Measurements from ENCODE around the gene PCIF1. TPM values are rescaled to one million over a fixed set of nuclear protein-coding genes. Genes with fewer than 3 reads are reported as not detected.

The PCIF1 gene
- total RNA-seq, 1 experiment from 2014 or later, result 26.8 TPM

DNA sequence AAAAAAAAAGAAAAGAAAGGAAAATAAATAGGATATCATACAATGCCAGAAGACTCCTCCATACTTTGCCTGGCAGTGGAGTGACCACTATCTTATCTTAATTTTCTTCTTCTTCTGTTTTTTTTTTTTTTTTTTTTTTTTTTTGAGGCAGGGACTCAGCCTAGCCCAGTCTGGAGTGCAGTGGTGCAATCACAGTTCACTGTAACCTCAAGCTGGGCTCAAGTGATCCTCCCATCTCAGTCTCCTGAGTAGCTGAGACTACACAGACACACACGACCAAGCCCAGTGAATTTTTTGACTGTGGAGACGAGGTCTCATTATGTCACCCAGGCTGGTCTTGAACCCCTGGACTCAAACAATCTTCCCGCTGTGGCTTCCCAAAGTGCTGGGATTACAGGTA is 57.1 kb downstream of the PCIF1 start:
- no peaks in the 10 kb centered on the region for H3K36me3 Mint-ChIP-seq (ENCODE audit: insufficient read depth in 1 of 3, low read depth in 3 of 3)
- H2BK120ac ChIP-seq (ENCODE audit: low read depth, low read length, poor library complexity, severe bottlenecking), result no peak overlapping the region
- no peak overlapping the region for H2AFZ ChIP-seq (ENCODE audit: low read length)
- H3K4me1 Mint-ChIP-seq, result peaks cover 18 to 19% of the 10 kb centered on the region in 2 experiments
- TF ChIP-seq, protein P1, sequence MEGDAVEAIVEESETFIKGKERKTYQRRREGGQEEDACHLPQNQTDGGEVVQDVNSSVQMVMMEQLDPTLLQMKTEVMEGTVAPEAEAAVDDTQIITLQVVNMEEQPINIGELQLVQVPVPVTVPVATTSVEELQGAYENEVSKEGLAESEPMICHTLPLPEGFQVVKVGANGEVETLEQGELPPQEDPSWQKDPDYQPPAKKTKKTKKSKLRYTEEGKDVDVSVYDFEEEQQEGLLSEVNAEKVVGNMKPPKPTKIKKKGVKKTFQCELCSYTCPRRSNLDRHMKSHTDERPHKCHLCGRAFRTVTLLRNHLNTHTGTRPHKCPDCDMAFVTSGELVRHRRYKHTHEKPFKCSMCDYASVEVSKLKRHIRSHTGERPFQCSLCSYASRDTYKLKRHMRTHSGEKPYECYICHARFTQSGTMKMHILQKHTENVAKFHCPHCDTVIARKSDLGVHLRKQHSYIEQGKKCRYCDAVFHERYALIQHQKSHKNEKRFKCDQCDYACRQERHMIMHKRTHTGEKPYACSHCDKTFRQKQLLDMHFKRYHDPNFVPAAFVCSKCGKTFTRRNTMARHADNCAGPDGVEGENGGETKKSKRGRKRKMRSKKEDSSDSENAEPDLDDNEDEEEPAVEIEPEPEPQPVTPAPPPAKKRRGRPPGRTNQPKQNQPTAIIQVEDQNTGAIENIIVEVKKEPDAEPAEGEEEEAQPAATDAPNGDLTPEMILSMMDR (conservative IDR thresholded peaks at IDR 0.05), result no peak
- H3K79me1 ChIP-seq (ENCODE audit: insufficient read depth, low read depth, low read length, poor library complexity, severe bottlenecking), result no peaks in the 10 kb centered on the region
- H4K91ac ChIP-seq (ENCODE audit: insufficient read length, low read depth, low read length), result no peak overlapping the region
- H3K14ac ChIP-seq (ENCODE audit: insufficient read depth, low read length), result no peak overlapping the region
- no peak overlapping the region for H3T11ph ChIP-seq (ENCODE audit: low read length)
- no peak overlapping the region for H2BK15ac ChIP-seq (ENCODE audit: low read depth, low read length)
- H2BK12ac ChIP-seq (ENCODE audit: insufficient read length, low read depth, low read length), result no peak overlapping the region
- no peak overlapping the region for H4K5ac ChIP-seq (ENCODE audit: insufficient read length, low read depth, low read length)
- H3K23me2 ChIP-seq (ENCODE audit: insufficient read length, low read depth, low read length, poor library complexity, severe bottlenecking), result no peaks in the 10 kb centered on the region
- H3K4me1 ChIP-seq (ENCODE audit: insufficient read depth, low read length), result no peaks in the 10 kb centered on the region
- no peaks in the 10 kb centered on the region; the same call in 1 of the 2 replicates for H3K27me3 Mint-ChIP-seq (ENCODE audit: low read depth)
- no peak overlapping the region for H3K56ac ChIP-seq (ENCODE audit: insufficient read length, low read depth, low read length)
- no peaks in the 10 kb centered on the region for H3K9me3 Mint-ChIP-seq
- H3K27ac ChIP-seq (ENCODE audit: insufficient read length, low read depth, low read length), result no peak overlapping the region
- no peak overlapping the region for H2BK5ac ChIP-seq (ENCODE audit: insufficient read length, low read length)
- H3K23ac ChIP-seq (ENCODE audit: insufficient read length, low read depth, low read length), result no peak overlapping the region
- no peak overlapping the region for H3K4ac ChIP-seq (ENCODE audit: low read depth, low read length)
- H3K4me3 Mint-ChIP-seq, result no peak overlapping the region
- no peak overlapping the region for H3K27ac Mint-ChIP-seq
- H2AK5ac ChIP-seq (ENCODE audit: insufficient read length, low read length), result no peak overlapping the region
- no peaks in the 10 kb centered on the region for H3K27me3 ChIP-seq (ENCODE audit: insufficient read depth, low read length)
- no peak overlapping the region for H4K8ac ChIP-seq (replicated peaks; ENCODE audit: insufficient read length, low read depth, low read length)
- no peak for DNase-seq
- no CpG with 5 or more reads among the region's 3 CpGs for WGBS (ENCODE audit: extremely low coverage, insufficient read length, low lambda C conversion rate)
- no peaks in the 10 kb centered on the region for H3K9me3 ChIP-seq (ENCODE audit: control insufficient read depth, low read depth, low read length)
- H3K9ac ChIP-seq (ENCODE audit: extremely low read depth, insufficient read length, low read length), result no peak overlapping the region
- H3K4me2 ChIP-seq (ENCODE audit: insufficient read depth, insufficient read length, low read length), result no peak overlapping the region
- no peak overlapping the region for H2BK20ac ChIP-seq (ENCODE audit: low read depth, low read length, poor library complexity, severe bottlenecking)
- H3K18ac ChIP-seq (ENCODE audit: insufficient read length, low read depth, low read length), result no peak overlapping the region
- no peaks in the 10 kb centered on the region for H3K79me2 ChIP-seq (ENCODE audit: insufficient read depth, low read length)
- H4K20me1 ChIP-seq (ENCODE audit: control insufficient read depth, insufficient read depth, insufficient read length), result no peaks in the 10 kb centered on the region
